WTC11 (cell line): ENCODE results near the gene APOL1.

Experiments used
- CTCF ChIP-seq: fragments of 200-600 bp; IDR thresholded peaks from 2 replicates; pipeline ENCODE4 v1.8.0; 2022; ENCODE audit warnings: antibody characterized with exemption
- MYBL2 ChIP-seq: sonication (generic); formaldehyde crosslinking; IDR thresholded peaks from 2 replicates; pipeline ENCODE4 v1.8.1; 2023; ENCODE audit warnings: mild to moderate bottlenecking, moderate library complexity, missing genetic modification reagents
- NR3C1 ChIP-seq: sonication (generic); formaldehyde crosslinking; conservative IDR thresholded peaks from 2 replicates; pipeline ENCODE4 v1.8.1; 2023; ENCODE audit warnings: low read depth, mild to moderate bottlenecking, missing genetic modification reagents

- no peak for TF ChIP-seq CTCF
- TF ChIP-seq MYBL2 (CRISPR knock-in tag), result no peak
- TF ChIP-seq NR3C1 (CRISPR knock-in tag), result no peak
Measured at GRCh38 chr22:36235585-36235984, 17.3 kb upstream of the APOL1 start.
